PC-9 (cell line): ENCODE measurements around the gene CADM2.

Experiments used
- CTCF ChIP-seq: fragments of 200-600 bp; sonication (generic); conservative IDR thresholded peaks from 2 replicates; pipeline ENCODE4 v1.6.1; 2017; ENCODE audit warnings: mixed run types, antibody characterized with exemption, mild to moderate bottlenecking, moderate library complexity
- EZH2 ChIP-seq: fragments of 200-600 bp; sonication (generic); IDR thresholded peaks from 2 replicates; pipeline ENCODE4 v1.8.0; 2017; ENCODE audit warnings: antibody characterized with exemption, low read depth

- TF ChIP-seq CTCF (no peak), EZH2 (no peak)
Measured at GRCh38 chr3:85377115-85377514, 418.3 kb downstream of the CADM2 start.
